IMR-90 (cell line): Measurements from ENCODE around the gene TAS2R14. TPM values are rescaled to one million over a fixed set of nuclear protein-coding genes. Genes with fewer than 3 reads are reported as not detected.

Experiments used
- ATAC-seq: fragments of 200-7000 bp; cut with Tn5 transposase; 2 replicates; pipeline ENCODE4 v1.9.1; 2020; ENCODE audit warnings: low read depth, mild to moderate bottlenecking, moderate library complexity
- BruUV-seq: library from RNA; stranded (reverse); fragments of 400-500 nt; replicated peaks from 2 replicates; lab custom pipeline; 2021; lab: Mats Ljungman, UMichigan
- CTCF ChIA-PET: fragments of 300-600 bp; formaldehyde crosslinking; extraction: SDS; loops from one replicate; lab custom pipeline; 2021; ENCODE audit warnings: antibody characterized with exemption; lab: Yijun Ruan, JAX
- POLR2A ChIA-PET: fragments of 300-600 bp; sonication (Branson Sonifier 250); formaldehyde crosslinking; loops from one replicate; lab custom pipeline; 2022; ENCODE audit warnings: antibody characterized with exemption; ENCODE audit not compliant: unreplicated experiment; lab: Charles Lee
- DNase-seq: peaks from one replicate; pipeline ENCODE4 v3.0.0; 2013
- H2AFZ ChIP-seq: replicated peaks from 2 replicates; pipeline ENCODE3; 2013; ENCODE audit warnings: low read length, mild to moderate bottlenecking; ENCODE audit not compliant: poor library complexity
- H2AK5ac ChIP-seq: 2 replicates; pipeline ENCODE4 v1.6.1; 2013; ENCODE audit warnings: low read depth, low read length, inconsistent platforms
- H2AK9ac ChIP-seq: replicated peaks from 2 replicates; pipeline ENCODE3; 2013; ENCODE audit warnings: mild to moderate bottlenecking, low read depth, low read length, moderate library complexity; ENCODE audit not compliant: poor library complexity
- H2BK120ac ChIP-seq: 2 replicates; pipeline ENCODE4 v1.6.1; 2013; ENCODE audit warnings: low read depth, low read length, inconsistent platforms
- H2BK15ac ChIP-seq: 3 replicates; pipeline ENCODE4 v1.6.1; 2013; ENCODE audit warnings: low read depth, low read length, inconsistent platforms
- H2BK20ac ChIP-seq: 2 replicates; pipeline ENCODE4 v1.6.1; 2013; ENCODE audit warnings: low read depth, mild to moderate bottlenecking, inconsistent platforms, low read length, moderate library complexity
- H2BK5ac ChIP-seq: 2 replicates; pipeline ENCODE4 v1.6.1; 2013; ENCODE audit warnings: mild to moderate bottlenecking, low read depth, low read length, inconsistent platforms; ENCODE audit not compliant: poor library complexity, severe bottlenecking
- H3K14ac ChIP-seq: replicated peaks from 2 replicates; pipeline ENCODE4 v1.6.1; 2013; ENCODE audit warnings: low read depth, low read length, inconsistent platforms
- H3K18ac ChIP-seq: 2 replicates; pipeline ENCODE4 v1.6.1; 2013; ENCODE audit warnings: low read depth, low read length, control low read depth
- H3K23ac ChIP-seq: 2 replicates; pipeline ENCODE4 v1.6.1; 2013; ENCODE audit warnings: low read depth, low read length, inconsistent platforms
- H3K27ac ChIP-seq: 2 replicates; pipeline ENCODE4 v1.5.1; 2013; ENCODE audit warnings: mild to moderate bottlenecking, control low read depth, low read length; ENCODE audit not compliant: insufficient read depth
- H3K27me3 ChIP-seq: 2 replicates; pipeline ENCODE4 v1.6.1; 2013; ENCODE audit warnings: low read length; ENCODE audit not compliant: control insufficient read depth, insufficient read depth
- H3K36me3 ChIP-seq: 2 replicates; pipeline ENCODE4 v1.6.1; 2013; ENCODE audit warnings: low read length, mixed read lengths; ENCODE audit not compliant: control insufficient read depth, insufficient read depth
- H3K4ac ChIP-seq: 2 replicates; pipeline ENCODE4 v1.6.1; 2013; ENCODE audit warnings: low read depth, low read length, inconsistent platforms
- H3K4me1 ChIP-seq: 2 replicates; pipeline ENCODE4 v1.6.1; 2013; ENCODE audit warnings: low read length, mixed read lengths; ENCODE audit not compliant: control insufficient read depth, insufficient read depth
- H3K4me2 ChIP-seq: 2 replicates; pipeline ENCODE4 v1.6.1; 2013; ENCODE audit warnings: low read depth, mild to moderate bottlenecking, control low read depth, low read length, moderate library complexity
- H3K4me3 ChIP-seq: 2 replicates; pipeline ENCODE4 v1.5.1; 2013; ENCODE audit warnings: low read depth, mild to moderate bottlenecking, control low read depth, low read length, moderate library complexity; ENCODE audit not compliant: insufficient read depth
- H3K56ac ChIP-seq: 2 replicates; pipeline ENCODE4 v1.6.1; 2013; ENCODE audit warnings: low read length, inconsistent platforms; ENCODE audit not compliant: insufficient read depth; ENCODE audit errors: extremely low read depth
- H3K79me1 ChIP-seq, 2 experiments: 2 replicates each; pipeline ENCODE4 v1.6.1; 2013; ENCODE audit warnings: low read length in 2 of 2, inconsistent platforms in 1 of 2, low read depth in 1 of 2
- H3K9ac ChIP-seq: 2 replicates; pipeline ENCODE4 v1.6.1; 2013; ENCODE audit warnings: low read depth, low read length, control low read depth
- H3K9me1 ChIP-seq: 2 replicates; pipeline ENCODE4 v1.6.1; 2013; ENCODE audit warnings: low read length, inconsistent platforms; ENCODE audit not compliant: insufficient read depth
- H3K9me3 ChIP-seq: 2 replicates; pipeline ENCODE4 v1.6.1; 2013; ENCODE audit warnings: low read length; ENCODE audit not compliant: control insufficient read depth, insufficient read depth
- H4K20me1 ChIP-seq: 2 replicates; pipeline ENCODE4 v1.6.1; 2013; ENCODE audit warnings: low read length, inconsistent platforms; ENCODE audit not compliant: insufficient read depth
- H4K5ac ChIP-seq: 2 replicates; pipeline ENCODE4 v1.6.1; 2013; ENCODE audit warnings: mild to moderate bottlenecking, low read depth, low read length, control low read depth
- H4K8ac ChIP-seq, 2 experiments: 2 replicates each; pipeline ENCODE4 v1.6.1; 2013; ENCODE audit warnings: low read depth in 2 of 2, low read length in 2 of 2, control low read depth in 1 of 2, inconsistent platforms in 1 of 2
- H4K91ac ChIP-seq: 2 replicates; pipeline ENCODE4 v1.6.1; 2013; ENCODE audit warnings: low read depth, low read length, inconsistent platforms; ENCODE audit not compliant: insufficient read depth
- BHLHE40 ChIP-seq: fragments of 150-350 bp; IDR thresholded peaks from 2 replicates; pipeline ENCODE4 v1.6.1; 2016; ENCODE audit warnings: mild to moderate bottlenecking, low read depth, low read length
- CEBPB ChIP-seq: IDR thresholded peaks from 2 replicates; pipeline ENCODE4 v1.6.1; 2012; ENCODE audit warnings: low read depth, low read length, improper control_type of control experiment
- CHD1 ChIP-seq: IDR thresholded peaks from 2 replicates; pipeline ENCODE4 v1.6.1; 2012; ENCODE audit warnings: low read depth, low read length, improper control_type of control experiment
- CTCF ChIP-seq: conservative IDR thresholded peaks from 2 replicates; pipeline ENCODE4 v1.5.1; 2012; ENCODE audit warnings: mild to moderate bottlenecking, low read depth, low read length, improper control_type of control experiment
- ELK1 ChIP-seq: fragments of 150-350 bp; IDR thresholded peaks from 2 replicates; pipeline ENCODE4 v1.6.1; 2016; ENCODE audit warnings: low read depth, mild to moderate bottlenecking, low read length, moderate library complexity, borderline replicate concordance
- FOS ChIP-seq: fragments of 150-350 bp; IDR thresholded peaks from 2 replicates; pipeline ENCODE4 v1.6.1; 2016; ENCODE audit warnings: low read depth, low read length
- MAFK ChIP-seq: IDR thresholded peaks from 2 replicates; pipeline ENCODE4 v1.6.1; 2012; ENCODE audit warnings: low read depth, low read length, improper control_type of control experiment
- MAZ ChIP-seq: IDR thresholded peaks from 2 replicates; pipeline ENCODE4 v1.6.1; 2012; ENCODE audit warnings: low read depth, mild to moderate bottlenecking, low read length, improper control_type of control experiment, moderate library complexity, borderline replicate concordance
- MXI1 ChIP-seq: IDR thresholded peaks from 2 replicates; pipeline ENCODE4 v1.6.1; 2012; ENCODE audit warnings: low read depth, mild to moderate bottlenecking, low read length, moderate library complexity, borderline replicate concordance
- NFE2L2 ChIP-seq: fragments of 150-350 bp; IDR thresholded peaks from 2 replicates; pipeline ENCODE4 v1.6.1; 2016; ENCODE audit warnings: low read depth, mild to moderate bottlenecking, low read length
- POLR2A ChIP-seq: IDR thresholded peaks from 2 replicates; pipeline ENCODE4 v1.6.1; 2012; ENCODE audit warnings: mild to moderate bottlenecking, low read depth, low read length
- RAD21 ChIP-seq: IDR thresholded peaks from 2 replicates; pipeline ENCODE4 v1.6.1; 2012; ENCODE audit warnings: low read length, improper control_type of control experiment
- RCOR1 ChIP-seq: IDR thresholded peaks from 2 replicates; pipeline ENCODE4 v1.6.1; 2012; ENCODE audit warnings: mild to moderate bottlenecking, low read length, improper control_type of control experiment; ENCODE audit not compliant: insufficient replicate concordance
- RFX5 ChIP-seq: IDR thresholded peaks from 2 replicates; pipeline ENCODE4 v1.8.0; 2012; ENCODE audit warnings: low read depth, mild to moderate bottlenecking, low read length, moderate library complexity
- SMC3 ChIP-seq: fragments of 150-350 bp; IDR thresholded peaks from 2 replicates; pipeline ENCODE4 v1.6.1; 2016; ENCODE audit warnings: low read depth, mild to moderate bottlenecking, antibody characterized with exemption, low read length, moderate library complexity
- USF2 ChIP-seq: fragments of 150-350 bp; IDR thresholded peaks from 2 replicates; pipeline ENCODE4 v1.6.1; 2017; ENCODE audit warnings: mild to moderate bottlenecking, antibody characterized with exemption, low read length, low read depth
- WGBS, 2 experiments: methylation state at CpG; one replicate each; pipeline versions ENCODE4 v1.1.5 to v1.1.7; 2013; ENCODE audit warnings: missing lambda C conversion rate in 2 of 2; ENCODE audit not compliant: insufficient read length in 1 of 2; ENCODE audit errors: extremely low coverage in 2 of 2; 5-methylcytosine and 5-hydroxymethylcytosine counted together
- dilution Hi-C: fragments of 300-500 bp; cut with HindIII; formaldehyde crosslinking; loops from one replicate; pipeline ENCODE4 v1.14.3; 2018; ENCODE audit warnings: low sequenced_read_pairs; ENCODE audit not compliant: unreplicated experiment
- in situ Hi-C: fragments of 300-500 bp; cut with MboI; formaldehyde crosslinking; loops from 3 replicates; pipeline ENCODE4 v1.14.3; 2019; ENCODE audit warnings: low sequenced_read_pairs, inconsistent platforms, mixed read lengths
- intact Hi-C: fragments of 100-400 bp; cut with micrococcal nuclease; formaldehyde crosslinking; loops from 2 replicates; pipeline ENCODE4 v1.10.0; 2022
- polyA plus RNA-seq, 3 experiments: library from polyadenylated mRNA; depleted of rRNA; stranded (reverse); fragments of >200 nt; gene quantifications; 2 replicates each; pipeline ENCODE4 v1.2.3, GENCODE V29; 2012; ENCODE audit warnings: low replicate concordance in 1 of 3
- total RNA-seq: library from RNA; depleted of rRNA; stranded (reverse); fragments of >200 nt; gene quantifications from 2 replicates; pipeline ENCODE4 v1.2.3, GENCODE V29; 2012

TAS2R14 gene
- total and polyA plus RNA-seq, 2 of the 4 experiments (the other 2 are of a cell fraction): 1.6 to 2.0 TPM

- Histone ChIP-seq H3K23ac (no peak overlapping the region), H2AFZ (no peak overlapping the region), H3K9me1 (no peaks in the 10 kb centered on the region), H2BK20ac (no peak overlapping the region), H3K36me3 (no peaks in the 10 kb centered on the region), H3K4me1 (no peaks in the 10 kb centered on the region), H3K14ac (no peak overlapping the region), H3K4me2 (no peak overlapping the region), H3K4me3 (no peak overlapping the region), H4K5ac (no peak overlapping the region), H3K79me1 (peaks cover 0 to 7% of the 10 kb centered on the region in 2 experiments; a peak in 1 of 4 replicates), H3K56ac (no peak overlapping the region), H3K18ac (no peak overlapping the region), H3K9me3 (no peaks in the 10 kb centered on the region), H4K91ac (no peak overlapping the region), H4K20me1 (no peaks in the 10 kb centered on the region), H2AK5ac (no peak overlapping the region), H3K9ac (no peak overlapping the region), H3K27me3 (no peaks in the 10 kb centered on the region), H2BK5ac (no peak overlapping the region), H2AK9ac (no peak overlapping the region), H2BK15ac (no peak overlapping the region), H3K27ac (no peak overlapping the region), H2BK120ac (no peak overlapping the region), H3K4ac (no peak overlapping the region), H4K8ac (no peak overlapping the region)
- no peak for TF ChIP-seq FOS
- TF ChIP-seq RFX5: no peak
- no peak for TF ChIP-seq ELK1
- TF ChIP-seq MXI1: no peak
- TF ChIP-seq RCOR1: no peak
- no peak for TF ChIP-seq BHLHE40
- TF ChIP-seq CHD1: no peak
- TF ChIP-seq POLR2A: no peak
- no peak for TF ChIP-seq SMC3
- TF ChIP-seq CEBPB: no peak
- no peak for TF ChIP-seq NFE2L2
- no peak for TF ChIP-seq CTCF
- TF ChIP-seq MAFK: no peak
- no peak for TF ChIP-seq USF2
- TF ChIP-seq MAZ: no peak
- no peak for TF ChIP-seq RAD21
- DNase-seq: no peak
- in situ Hi-C loops (no loop called here), intact Hi-C loops (no loop called here), dilution Hi-C loops (no loop called here)
- ChIA-PET CTCF (no interaction called here), POLR2A (no interaction called here)
- no TSS peak for BruUV-seq
- WGBS, 2 experiments: no CpG with 5 or more reads among the region's 1 CpG
- ATAC-seq: no peak
These were observed 37.6 kb downstream of the TAS2R14 start for GRCh38 chr12:10901427-10901826.
